ENCODE measurements around the gene CST3.
A peak's percentile ranks its signal among the peaks of the same experiment; 100 is the strongest.

The CST3 gene

GRCh38 chr20:23645575-23645974, 7.8 kb upstream of the CST3 start:
- no peak for DNase-seq (ENCODE audit: low read depth)
- no peak overlapping the region for H3K4me3 ChIP-seq (ENCODE audit: low read depth, low read length)
- TF ChIP-seq MAX (IDR thresholded peaks at IDR 0.05; ENCODE audit: low read depth, low read length) (no peak), MYC (IDR thresholded peaks at IDR 0.05; ENCODE audit: low read depth, low read length) (no peak), CTCF (IDR thresholded peaks at IDR 0.05; ENCODE audit: low read depth, low read length) (no peak), POLR2A (IDR thresholded peaks at IDR 0.05; ENCODE audit: extremely low read depth, insufficient read length) (no peak)

GRCh38 chr20:23644164-23644563, 6.4 kb upstream of the CST3 start:
- no peak overlapping the region for H3K4me3 ChIP-seq (ENCODE audit: low read depth, low read length)
- TF ChIP-seq CTCF (IDR thresholded peaks at IDR 0.05; ENCODE audit: low read depth, low read length) (no peak), POLR2A (IDR thresholded peaks at IDR 0.05; ENCODE audit: extremely low read depth, insufficient read length) (no peak), MYC (IDR thresholded peaks at IDR 0.05; ENCODE audit: low read depth, low read length) (no peak), MAX (IDR thresholded peaks at IDR 0.05; ENCODE audit: low read depth, low read length) (no peak)
- no peak for DNase-seq (ENCODE audit: low read depth)

- peak; percentile 70 for DNase-seq (ENCODE audit: low read depth)
- no peak for TF ChIP-seq POLR2A (IDR thresholded peaks at IDR 0.05; ENCODE audit: extremely low read depth, insufficient read length)
- no peak for TF ChIP-seq CTCF (IDR thresholded peaks at IDR 0.05; ENCODE audit: low read depth, low read length)
- no peak for TF ChIP-seq MAX (IDR thresholded peaks at IDR 0.05; ENCODE audit: low read depth, low read length)
- TF ChIP-seq MYC (IDR thresholded peaks at IDR 0.05; ENCODE audit: low read depth, low read length), result no peak
- no peak overlapping the region for H3K4me3 ChIP-seq (ENCODE audit: low read depth, low read length)
These were observed 5.9 kb upstream of the CST3 start for GRCh38 chr20:23643659-23644058.

GRCh38 chr20:23641936-23642751, 4.4 kb upstream of the CST3 start:
- TF ChIP-seq MAX (IDR thresholded peaks at IDR 0.05; ENCODE audit: low read depth, low read length), result no peak
- no peak for TF ChIP-seq CTCF (IDR thresholded peaks at IDR 0.05; ENCODE audit: low read depth, low read length)
- no peak for TF ChIP-seq POLR2A (IDR thresholded peaks at IDR 0.05; ENCODE audit: extremely low read depth, insufficient read length)
- no peak for TF ChIP-seq MYC (IDR thresholded peaks at IDR 0.05; ENCODE audit: low read depth, low read length)
- no peak overlapping the region for H3K4me3 ChIP-seq (ENCODE audit: low read depth, low read length)
- peak; percentile 77 for DNase-seq (ENCODE audit: low read depth)

- DNase-seq (ENCODE audit: low read depth), result no peak
- TF ChIP-seq MAX (IDR thresholded peaks at IDR 0.05; ENCODE audit: low read depth, low read length), result no peak
- no peak for TF ChIP-seq MYC (IDR thresholded peaks at IDR 0.05; ENCODE audit: low read depth, low read length)
- no peak for TF ChIP-seq POLR2A (IDR thresholded peaks at IDR 0.05; ENCODE audit: extremely low read depth, insufficient read length)
- TF ChIP-seq CTCF (IDR thresholded peaks at IDR 0.05; ENCODE audit: low read depth, low read length), result no peak
These were observed 3.2 kb upstream of the CST3 start for GRCh38 chr20:23640671-23641667.

More at GRCh38 chr20:23640671-23641667, 3.2 kb upstream of the CST3 start:
- no peak overlapping the region for H3K4me3 ChIP-seq (ENCODE audit: low read depth, low read length)
